ENCODE data around the gene SLC26A1. TPM values are rescaled to one million over a fixed set of nuclear protein-coding genes. Genes with fewer than 3 reads are reported as not detected.

Gene SLC26A1
- total RNA-seq, 1 donor from 2014 or later: not detected

DNA sequence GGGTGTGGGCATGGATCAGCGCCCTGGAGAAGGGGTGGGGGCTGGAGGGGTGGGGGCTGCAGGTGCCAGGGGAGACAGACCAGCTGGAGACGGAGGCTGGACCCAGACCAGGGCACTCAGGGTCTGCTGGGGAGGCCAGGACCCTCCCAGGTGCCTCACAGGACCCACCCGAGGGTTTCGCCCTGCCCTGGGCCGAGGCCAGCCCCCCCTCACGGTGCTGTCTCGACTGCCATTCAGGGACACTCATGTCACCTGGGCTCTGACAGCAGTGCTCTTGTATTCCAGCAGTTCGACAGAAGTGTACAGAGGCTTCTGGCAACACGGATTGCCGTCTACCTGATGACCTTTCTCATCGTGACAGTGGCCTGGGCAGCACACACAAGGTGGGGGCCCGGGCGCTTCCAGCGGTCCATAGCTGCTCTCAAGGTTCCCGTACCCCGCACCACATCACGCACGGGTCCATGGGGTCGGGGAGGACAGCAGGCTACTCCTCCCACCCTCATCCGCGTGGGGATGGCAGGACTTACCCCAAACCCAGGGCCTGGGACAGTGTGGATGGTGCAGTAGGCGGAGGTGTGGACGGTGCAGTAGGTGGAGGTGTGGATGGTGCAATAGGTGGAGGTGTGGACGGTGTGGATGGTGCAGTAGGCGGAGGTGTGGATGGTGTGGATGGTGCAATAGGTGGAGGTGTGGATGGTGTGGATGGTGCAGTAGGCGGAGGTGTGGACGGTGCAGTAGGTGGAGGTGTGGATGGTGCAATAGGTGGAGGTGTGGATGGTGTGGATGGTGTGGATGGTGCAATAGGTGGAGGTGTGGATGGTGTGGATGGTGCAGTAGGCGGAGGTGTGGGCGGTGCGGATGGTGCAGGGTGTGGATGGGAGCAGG is 42.8 kb downstream of the SLC26A1 start:
- peaks cover 3% of the 10 kb centered on the region for H3K27me3 Mint-ChIP-seq (ENCODE audit: insufficient read depth, low read depth)
- H3K4me1 Mint-ChIP-seq: peaks cover 10% of the 10 kb centered on the region
- Histone ChIP-seq H4K20me1 (ENCODE audit: low read depth) (no peaks in the 10 kb centered on the region), H3K9ac (no peak overlapping the region), H3K4me2 (no peak overlapping the region), H3K9me3 (ENCODE audit: low read depth) (no peaks in the 10 kb centered on the region), H2AFZ (replicated peaks) (no peak overlapping the region), H3K36me3 (no peaks in the 10 kb centered on the region), H3K4me3 (no peak overlapping the region), H3K4me1 (peaks cover 9% of the 10 kb centered on the region), H3K27me3 (no peaks in the 10 kb centered on the region), H3K79me2 (ENCODE audit: low read depth) (no peaks in the 10 kb centered on the region), H3F3A (ENCODE audit: low read depth) (peaks cover 2% of the 10 kb centered on the region), H3K27ac (no peak overlapping the region)
- no peak for DNase-seq (ENCODE audit: low spot score)
- TF ChIP-seq EZH2phosphoT487 (IDR thresholded peaks at IDR 0.05): no peak
- TF ChIP-seq, protein P1, sequence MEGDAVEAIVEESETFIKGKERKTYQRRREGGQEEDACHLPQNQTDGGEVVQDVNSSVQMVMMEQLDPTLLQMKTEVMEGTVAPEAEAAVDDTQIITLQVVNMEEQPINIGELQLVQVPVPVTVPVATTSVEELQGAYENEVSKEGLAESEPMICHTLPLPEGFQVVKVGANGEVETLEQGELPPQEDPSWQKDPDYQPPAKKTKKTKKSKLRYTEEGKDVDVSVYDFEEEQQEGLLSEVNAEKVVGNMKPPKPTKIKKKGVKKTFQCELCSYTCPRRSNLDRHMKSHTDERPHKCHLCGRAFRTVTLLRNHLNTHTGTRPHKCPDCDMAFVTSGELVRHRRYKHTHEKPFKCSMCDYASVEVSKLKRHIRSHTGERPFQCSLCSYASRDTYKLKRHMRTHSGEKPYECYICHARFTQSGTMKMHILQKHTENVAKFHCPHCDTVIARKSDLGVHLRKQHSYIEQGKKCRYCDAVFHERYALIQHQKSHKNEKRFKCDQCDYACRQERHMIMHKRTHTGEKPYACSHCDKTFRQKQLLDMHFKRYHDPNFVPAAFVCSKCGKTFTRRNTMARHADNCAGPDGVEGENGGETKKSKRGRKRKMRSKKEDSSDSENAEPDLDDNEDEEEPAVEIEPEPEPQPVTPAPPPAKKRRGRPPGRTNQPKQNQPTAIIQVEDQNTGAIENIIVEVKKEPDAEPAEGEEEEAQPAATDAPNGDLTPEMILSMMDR (IDR thresholded peaks at IDR 0.05): no peak
- no peak for TF ChIP-seq EZH2 (IDR thresholded peaks at IDR 0.05)
- H3K36me3 Mint-ChIP-seq: peaks cover 5% of the 10 kb centered on the region
- H3K4me3 Mint-ChIP-seq: no peak overlapping the region
- no peak overlapping the region for H3K27ac Mint-ChIP-seq
- H3K9me3 Mint-ChIP-seq: no peaks in the 10 kb centered on the region

DNA sequence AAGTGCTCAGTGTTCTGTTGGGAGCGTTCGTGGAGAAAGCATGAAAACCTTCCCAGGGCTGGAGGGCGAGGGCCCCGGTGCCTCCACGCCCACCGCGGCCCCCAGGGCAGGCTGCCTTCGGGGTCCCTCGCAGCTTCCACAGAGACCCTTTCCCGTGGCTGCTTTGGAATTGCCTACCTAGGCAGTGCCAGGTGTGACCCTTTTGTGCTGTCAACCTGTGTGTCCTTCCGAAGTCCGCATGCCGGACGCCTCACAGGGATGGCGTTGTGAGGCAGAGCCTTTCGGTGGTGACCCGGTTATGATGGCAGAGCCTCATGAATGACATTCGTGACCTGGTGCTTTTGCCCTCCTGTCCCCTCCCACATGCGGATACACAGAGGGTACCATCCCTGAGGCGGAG is 43.5 kb downstream of the SLC26A1 start:
- peaks cover 4% of the 10 kb centered on the region for H3F3A ChIP-seq (ENCODE audit: low read depth)
- Mint-ChIP-seq H3K27me3 (ENCODE audit: insufficient read depth, low read depth) (peaks cover 3% of the 10 kb centered on the region), H3K9me3 (no peaks in the 10 kb centered on the region), H3K27ac (no peak overlapping the region), H3K36me3 (peaks cover 2% of the 10 kb centered on the region), H3K4me3 (no peak overlapping the region), H3K4me1 (peaks cover 14% of the 10 kb centered on the region)
- H3K4me1 ChIP-seq: peaks cover 15% of the 10 kb centered on the region
- H3K9ac ChIP-seq: no peak overlapping the region
- no peaks in the 10 kb centered on the region for H3K9me3 ChIP-seq (ENCODE audit: low read depth)
- no peaks in the 10 kb centered on the region for H3K79me2 ChIP-seq (ENCODE audit: low read depth)
- no peaks in the 10 kb centered on the region for H4K20me1 ChIP-seq (ENCODE audit: low read depth)
- DNase-seq (ENCODE audit: low spot score): no peak
- TF ChIP-seq, protein P1 (IDR thresholded peaks at IDR 0.05): no peak
- TF ChIP-seq EZH2 (IDR thresholded peaks at IDR 0.05) (no peak), EZH2phosphoT487 (IDR thresholded peaks at IDR 0.05) (no peak)
- no peak overlapping the region for H3K4me3 ChIP-seq
- H3K4me2 ChIP-seq: no peak overlapping the region
- H3K27me3 ChIP-seq: peaks cover under 1% of the 10 kb centered on the region
- H3K27ac ChIP-seq: no peak overlapping the region
- H2AFZ ChIP-seq (replicated peaks): no peak overlapping the region
- H3K36me3 ChIP-seq: no peaks in the 10 kb centered on the region

DNA sequence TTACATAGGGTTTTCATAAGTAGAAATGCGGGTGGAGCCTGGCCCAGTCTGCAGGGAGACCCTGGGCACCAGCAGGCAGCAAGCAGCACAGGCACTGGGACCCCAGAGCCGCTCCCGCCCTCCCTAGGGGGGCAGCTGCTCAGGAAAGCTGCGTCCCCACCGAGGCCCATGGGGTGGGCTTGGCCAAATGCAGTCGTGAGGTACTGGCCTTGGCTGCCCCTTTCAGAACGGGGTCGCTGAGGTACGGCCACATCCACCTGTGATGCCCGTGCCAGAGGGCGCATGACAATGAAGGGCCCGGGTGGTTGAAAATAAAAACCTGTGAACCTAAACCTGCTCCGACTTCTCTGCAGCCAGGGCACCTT is 44.3 kb downstream of the SLC26A1 start:
- no peaks in the 10 kb centered on the region for H3K9me3 ChIP-seq (ENCODE audit: low read depth)
- H3F3A ChIP-seq (ENCODE audit: low read depth): peaks cover 4% of the 10 kb centered on the region
- H3K4me2 ChIP-seq: no peak overlapping the region
- H3K27ac Mint-ChIP-seq: no peak overlapping the region
- TF ChIP-seq EZH2 (IDR thresholded peaks at IDR 0.05) (no peak), EZH2phosphoT487 (IDR thresholded peaks at IDR 0.05) (no peak)
- TF ChIP-seq, protein P1 (IDR thresholded peaks at IDR 0.05): no peak
- no peak for DNase-seq (ENCODE audit: low spot score)
- no peaks in the 10 kb centered on the region for H4K20me1 ChIP-seq (ENCODE audit: low read depth)
- peaks cover 6% of the 10 kb centered on the region for H3K27me3 ChIP-seq
- H2AFZ ChIP-seq (replicated peaks): no peak overlapping the region
- H3K4me1 Mint-ChIP-seq: peaks cover 14% of the 10 kb centered on the region
- no peaks in the 10 kb centered on the region for H3K36me3 ChIP-seq
- H3K79me2 ChIP-seq (ENCODE audit: low read depth): no peaks in the 10 kb centered on the region
- H3K4me3 ChIP-seq: no peak overlapping the region
- H3K36me3 Mint-ChIP-seq: no peaks in the 10 kb centered on the region
- H3K27ac ChIP-seq: no peak overlapping the region
- no peaks in the 10 kb centered on the region for H3K9me3 Mint-ChIP-seq
- H3K27me3 Mint-ChIP-seq (ENCODE audit: insufficient read depth, low read depth): peaks cover 3% of the 10 kb centered on the region
- peaks cover 16% of the 10 kb centered on the region for H3K4me1 ChIP-seq
- H3K9ac ChIP-seq: no peak overlapping the region
- H3K4me3 Mint-ChIP-seq: no peak overlapping the region
